KOPT-K1 (cell line): Measurements from ENCODE around the gene KLK14.

Source experiments
- H3K27ac ChIP-seq: fragments of 200-600 bp; sonication (generic); 2 replicates; pipeline ENCODE4 v1.5.1; 2016; ENCODE audit warnings: antibody characterized with exemption, mild to moderate bottlenecking, low read depth, low read length; ENCODE audit not compliant: poor library complexity, severe bottlenecking
- H3K36me3 ChIP-seq: fragments of 200-600 bp; sonication (generic); 2 replicates; pipeline ENCODE4 v1.5.1; 2017; ENCODE audit warnings: antibody characterized with exemption, mild to moderate bottlenecking, low read length, moderate library complexity; ENCODE audit not compliant: insufficient read depth
- H3K9me3 ChIP-seq: fragments of 200-600 bp; sonication (generic); 2 replicates; pipeline ENCODE4 v1.5.1; 2017; ENCODE audit warnings: antibody characterized with exemption, low read length, mild to moderate bottlenecking; ENCODE audit not compliant: insufficient read depth, poor library complexity, severe bottlenecking

KLK14 gene

DNA sequence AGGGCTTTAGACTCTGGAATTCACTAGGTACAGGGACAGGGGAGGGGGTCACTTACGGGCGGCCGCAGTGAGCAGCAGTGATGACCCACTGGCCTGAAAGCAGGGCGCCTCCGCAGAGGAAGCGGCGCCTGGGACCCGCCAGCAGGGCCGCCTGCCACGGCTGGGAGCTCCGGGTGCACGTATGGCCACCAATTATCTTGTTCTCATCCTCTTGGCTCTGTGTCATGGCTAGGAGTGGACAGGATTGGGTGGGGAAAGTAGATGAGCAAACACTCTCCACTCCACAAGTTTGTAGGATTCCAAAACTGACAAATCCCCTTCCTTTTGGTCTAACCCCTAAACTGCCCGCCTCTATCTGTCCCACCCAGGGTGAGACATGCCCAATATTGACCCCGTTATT, 1.2 kb downstream of the KLK14 start:
- H3K36me3 ChIP-seq = no peaks in the 10 kb centered on the region
- no peak overlapping the region for H3K27ac ChIP-seq
- H3K9me3 ChIP-seq = no peaks in the 10 kb centered on the region

DNA sequence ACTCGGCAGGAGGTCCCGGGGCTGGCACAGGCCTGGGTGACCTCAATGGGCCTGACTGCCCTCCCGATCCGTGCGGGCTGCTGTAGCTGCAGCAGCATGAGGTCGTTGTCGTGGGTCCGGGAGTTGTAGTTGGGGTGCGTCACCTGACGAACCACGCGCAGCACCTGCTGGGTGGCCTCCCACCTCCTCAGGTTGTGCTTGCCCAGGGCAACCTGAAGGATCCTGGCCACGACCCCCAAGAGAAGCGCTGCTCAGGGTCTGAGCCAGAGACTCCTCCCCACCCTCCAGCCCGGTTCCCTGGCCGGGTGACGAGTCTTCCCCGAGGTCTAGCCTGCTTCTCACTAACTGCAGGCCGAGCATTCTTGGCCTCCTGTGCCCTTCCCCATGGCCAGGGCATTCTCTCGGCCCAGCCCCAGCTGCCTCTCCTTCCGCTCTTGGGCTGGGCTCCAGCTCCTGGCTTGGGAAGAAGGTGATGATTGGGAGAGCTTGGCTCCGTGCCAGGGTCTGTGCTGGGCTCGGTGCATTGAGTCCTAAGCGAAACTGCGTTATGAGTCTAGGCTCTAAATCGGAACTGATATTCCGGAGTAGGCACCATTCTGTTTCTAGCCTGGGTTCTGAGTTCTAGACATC, 3.1 kb downstream of the KLK14 start:
- Histone ChIP-seq H3K27ac (no peak overlapping the region), H3K36me3 (no peaks in the 10 kb centered on the region), H3K9me3 (no peaks in the 10 kb centered on the region)

DNA sequence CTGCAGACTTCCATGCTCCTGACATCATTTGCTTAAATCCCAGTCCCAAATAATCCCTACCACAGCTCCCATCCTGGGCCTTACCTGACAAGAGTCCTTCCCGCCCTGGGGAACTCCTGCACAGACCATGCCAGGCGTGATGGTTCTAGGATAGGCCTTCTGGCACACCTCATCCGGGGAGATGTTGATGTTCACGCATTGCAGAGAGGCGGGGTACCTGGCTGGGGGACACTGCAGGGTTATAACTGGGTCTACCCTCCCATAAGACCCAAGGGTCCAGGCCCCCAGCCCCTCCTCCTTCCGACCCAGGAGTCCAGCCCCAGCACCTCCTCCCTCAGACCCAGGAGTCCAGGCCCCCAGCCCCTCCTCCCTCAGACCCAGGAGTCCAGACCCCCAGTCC, 4.0 kb downstream of the KLK14 start:
- H3K36me3 ChIP-seq = no peaks in the 10 kb centered on the region
- H3K9me3 ChIP-seq = peaks cover 7% of the 10 kb centered on the region
- H3K27ac ChIP-seq = no peak overlapping the region

DNA sequence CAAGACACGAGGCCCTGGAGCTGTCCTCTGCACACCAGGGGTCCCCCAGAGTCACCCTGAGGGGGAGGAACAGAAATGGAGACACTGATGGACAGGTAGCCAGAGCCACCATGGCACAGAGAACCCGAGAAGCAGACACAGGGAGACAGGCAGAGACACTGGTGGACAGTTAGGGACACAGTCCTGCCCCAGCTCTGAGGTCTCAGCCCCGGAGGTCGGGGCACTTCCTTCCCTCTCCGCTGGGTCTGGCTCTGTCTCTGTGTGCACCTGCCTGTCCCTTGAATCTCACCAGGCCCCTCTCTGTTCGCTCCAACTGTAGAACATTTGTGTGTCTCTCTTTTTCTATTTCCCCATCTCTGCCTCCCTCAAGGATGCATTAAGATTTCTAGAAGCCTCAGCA, 4.6 kb downstream of the KLK14 start:
- Histone ChIP-seq H3K36me3 (no peaks in the 10 kb centered on the region), H3K27ac (no peak overlapping the region), H3K9me3 (peaks cover 13% of the 10 kb centered on the region)

DNA sequence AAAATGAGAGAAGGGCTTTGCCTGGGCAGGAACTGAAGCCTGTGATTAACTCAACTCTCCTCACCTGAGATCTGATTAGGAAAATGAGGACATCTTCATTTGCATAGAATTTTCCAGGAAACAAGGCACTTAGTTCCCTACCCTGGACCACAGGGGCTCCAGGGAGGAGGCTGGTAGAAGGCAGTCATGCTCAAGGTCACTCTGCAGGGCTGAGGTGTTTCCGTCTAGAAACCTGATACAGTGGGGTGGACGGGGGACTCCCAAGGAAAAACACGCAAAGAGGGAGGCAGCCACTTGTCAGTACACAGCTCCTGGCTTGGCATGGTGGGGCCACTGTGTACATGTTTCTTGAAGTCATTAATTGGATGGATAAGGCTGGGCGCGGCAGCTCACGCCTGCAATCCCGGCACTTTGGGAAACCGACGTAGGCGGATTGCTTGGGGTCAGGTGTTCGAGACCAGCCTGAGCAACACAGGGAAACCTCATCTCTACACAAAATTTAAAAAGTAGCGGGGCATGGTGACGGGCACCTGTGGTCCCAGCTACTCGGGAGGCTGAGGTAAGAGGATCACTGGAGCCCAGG, 6.0 kb downstream of the KLK14 start:
- H3K9me3 ChIP-seq = peaks cover 20% of the 10 kb centered on the region
- no peak overlapping the region for H3K27ac ChIP-seq
- no peaks in the 10 kb centered on the region for H3K36me3 ChIP-seq

DNA sequence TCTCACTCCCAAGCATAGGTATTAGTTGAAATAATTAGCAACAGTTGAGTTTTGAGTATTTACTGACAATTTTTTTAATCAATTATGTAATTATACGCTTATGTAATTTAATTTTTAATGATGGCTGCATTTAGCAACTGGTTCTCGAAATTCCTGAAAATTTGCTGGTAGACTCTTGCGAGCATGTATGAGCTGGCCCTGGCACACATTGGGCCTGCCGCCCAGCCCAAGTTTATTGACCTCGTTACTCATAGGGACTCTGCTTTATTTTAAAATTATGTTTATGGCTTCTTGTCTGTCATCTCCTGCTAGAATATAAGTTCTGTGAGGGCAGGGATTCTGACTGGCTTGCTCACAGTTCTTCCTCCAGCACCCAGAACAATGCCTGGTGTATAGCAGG, 6.7 kb downstream of the KLK14 start:
- Histone ChIP-seq H3K36me3 (no peaks in the 10 kb centered on the region), H3K27ac (no peak overlapping the region), H3K9me3 (peaks cover 20% of the 10 kb centered on the region)

DNA sequence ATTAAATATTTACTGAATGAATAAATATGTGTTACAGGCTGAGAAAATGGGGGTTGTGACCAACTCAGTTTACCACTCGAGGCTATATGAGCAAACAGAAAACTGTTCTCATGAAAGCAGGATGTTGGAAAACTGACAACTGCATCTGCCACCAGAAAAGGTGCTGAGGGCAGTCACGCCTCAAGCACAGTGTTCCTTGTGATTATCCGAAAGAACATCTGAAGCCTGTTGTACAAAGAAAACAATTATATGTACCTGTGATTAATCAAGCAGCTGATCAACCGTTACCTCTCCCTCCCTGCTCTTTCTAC, 11.6 kb downstream of the KLK14 start:
- H3K36me3 ChIP-seq = no peaks in the 10 kb centered on the region
- no peak overlapping the region for H3K27ac ChIP-seq
- peaks cover 20% of the 10 kb centered on the region for H3K9me3 ChIP-seq

DNA sequence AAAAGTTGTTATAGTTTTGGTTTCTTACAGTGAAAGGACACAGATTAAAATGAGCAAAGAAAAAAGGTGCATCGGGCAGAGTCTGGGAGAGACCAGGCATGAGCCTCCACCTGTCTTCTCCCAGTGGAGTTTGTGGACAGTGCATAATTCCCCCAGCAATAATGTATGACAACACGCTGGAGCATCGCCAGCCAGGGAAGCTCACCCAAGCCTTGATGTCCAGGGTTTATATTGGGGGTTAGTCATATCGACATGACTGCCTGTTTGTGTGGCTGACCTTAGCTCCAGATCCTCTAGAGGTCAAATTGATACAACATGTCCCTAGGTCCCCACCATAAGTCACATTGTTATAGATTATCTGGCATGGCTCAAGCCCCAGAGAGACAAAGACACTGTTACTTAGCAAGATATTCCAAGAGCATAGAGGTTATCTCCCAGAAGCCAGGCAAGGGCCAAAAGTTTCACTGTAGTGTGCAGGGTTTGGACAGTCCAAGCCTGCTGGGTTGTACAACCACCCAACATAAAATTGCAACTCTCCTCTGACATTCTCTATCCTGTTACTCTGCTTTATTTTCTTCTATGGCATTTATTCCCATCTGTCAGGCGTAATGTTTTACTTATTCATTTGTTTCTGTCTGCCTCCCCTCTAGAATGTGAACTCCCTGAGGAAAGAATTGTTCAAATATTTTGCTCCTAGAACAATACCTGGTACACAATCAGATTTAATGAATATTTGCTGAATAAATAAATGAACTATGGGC, 12.2 kb downstream of the KLK14 start:
- Histone ChIP-seq H3K27ac (no peak overlapping the region), H3K36me3 (no peaks in the 10 kb centered on the region), H3K9me3 (peaks cover 20% of the 10 kb centered on the region)

DNA sequence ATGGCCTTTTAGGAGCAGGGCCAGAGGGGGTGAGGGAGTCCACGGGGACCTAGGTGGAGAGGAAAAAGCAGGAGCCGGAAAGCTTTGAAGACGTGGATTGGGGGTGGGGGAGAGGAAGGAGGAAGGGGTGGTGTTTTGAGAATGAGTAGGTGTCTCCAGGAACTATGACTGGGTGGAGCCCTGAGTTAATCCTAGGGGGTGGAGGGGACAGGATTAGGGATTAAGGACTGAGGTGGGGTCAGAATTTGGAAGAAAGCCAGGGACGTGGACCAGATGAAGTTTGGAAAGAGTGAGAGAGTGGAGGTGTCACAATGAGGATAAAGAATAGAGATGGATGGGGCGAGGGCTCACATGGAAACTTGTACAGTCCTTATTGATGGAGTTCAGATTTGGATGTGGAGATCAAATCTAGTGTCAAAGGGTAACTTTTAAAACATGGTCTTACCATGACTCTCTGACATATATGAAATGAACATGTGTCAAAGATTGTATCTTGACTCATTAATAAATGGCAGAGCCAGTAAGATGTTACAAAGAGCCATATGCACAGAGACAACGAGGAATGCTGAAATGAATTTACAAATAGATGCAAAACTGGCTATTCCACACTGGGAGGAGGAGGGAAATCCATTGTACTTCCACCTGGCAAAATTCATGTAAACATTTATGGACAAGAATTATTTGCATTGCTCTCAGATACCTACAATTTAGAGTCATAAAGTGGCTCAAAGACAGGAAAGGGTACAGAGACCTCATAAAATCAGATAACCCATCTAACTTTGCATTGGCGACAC, 16.1 kb downstream of the KLK14 start:
- H3K9me3 ChIP-seq = no peaks in the 10 kb centered on the region

DNA sequence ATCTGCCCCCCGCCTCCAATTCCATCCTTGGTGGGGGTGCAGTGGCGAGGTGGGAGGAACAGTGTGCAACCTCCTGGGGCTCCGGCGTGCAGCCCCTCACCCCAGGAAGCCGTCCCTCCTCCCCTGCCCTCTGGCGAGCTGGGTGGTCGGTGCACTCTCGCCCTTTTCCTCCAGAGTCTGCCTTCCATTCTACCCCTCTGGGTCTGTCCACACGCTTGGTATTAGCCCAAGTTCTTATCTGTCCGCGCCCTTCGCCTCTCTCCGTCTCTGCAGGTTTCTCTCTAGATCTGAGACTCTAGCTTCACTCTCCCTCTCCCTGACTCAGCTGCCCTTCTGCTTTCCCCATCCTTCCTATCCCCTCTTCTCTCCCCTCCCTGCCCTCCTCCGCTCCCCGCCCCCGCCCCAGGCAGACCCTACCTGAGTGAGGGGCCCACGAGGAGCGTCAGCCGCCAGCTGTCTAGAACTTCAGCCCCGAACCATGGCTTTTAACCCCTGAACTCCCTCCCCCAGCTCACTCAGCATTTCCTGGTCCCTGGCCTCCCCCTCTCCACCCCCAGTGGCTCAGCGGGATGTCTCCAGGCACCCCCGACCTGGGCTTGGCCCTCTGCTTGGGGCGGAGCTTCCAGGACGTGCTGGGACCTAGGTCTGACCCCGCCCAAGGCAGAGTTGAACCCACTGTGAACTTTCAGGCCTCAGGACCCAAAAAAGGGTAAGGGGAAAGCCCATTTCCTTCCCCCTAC, 17.3 kb downstream of the KLK14 start:
- Histone ChIP-seq H3K27ac (no peak overlapping the region), H3K9me3 (no peaks in the 10 kb centered on the region), H3K36me3 (no peaks in the 10 kb centered on the region)

More for the DNA sequence above, 16.1 kb downstream of the KLK14 start:
- Histone ChIP-seq H3K36me3 (no peaks in the 10 kb centered on the region), H3K27ac (no peak overlapping the region)

DNA sequence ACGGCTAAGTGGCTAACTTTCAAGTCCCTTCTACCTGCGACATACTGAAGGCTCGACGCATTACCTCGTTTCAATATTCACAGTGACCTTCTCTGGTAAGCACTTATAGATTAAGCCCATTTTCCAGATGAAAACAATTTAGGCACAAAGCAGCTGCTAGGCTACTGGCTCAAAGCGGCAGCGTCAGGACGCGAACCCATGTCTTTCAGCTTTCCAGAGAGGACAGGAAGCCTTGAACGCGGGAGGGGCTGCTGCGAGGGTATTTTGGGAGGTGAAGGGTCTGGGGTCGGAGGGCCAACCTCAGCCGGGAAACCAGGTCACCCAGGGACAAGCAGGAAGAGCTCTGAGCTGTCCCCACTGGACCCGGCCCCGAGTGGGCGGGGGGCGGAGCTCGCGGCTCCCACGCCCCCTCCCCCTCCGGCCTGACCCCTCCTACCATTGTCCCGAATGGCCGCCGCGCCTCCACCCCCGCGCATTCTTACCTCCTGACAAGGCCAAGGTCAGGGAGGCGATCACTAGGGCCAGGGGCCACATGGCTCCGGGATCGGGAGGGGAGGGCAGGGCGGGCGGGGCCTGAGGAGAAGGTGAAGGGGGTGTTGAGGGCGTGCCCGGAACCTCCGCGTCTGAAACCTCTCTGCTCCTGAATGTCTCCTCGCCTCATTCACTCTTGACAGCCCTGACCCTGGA, 18.0 kb downstream of the KLK14 start, which contains the start of gene KLK13:
Gene KLK13, minus strand, starts transcription at position 559 of the 687 bp plus-strand sequence. Its CDS starts 25 bp downstream, at position 534.
- Histone ChIP-seq H3K9me3 (no peaks in the 10 kb centered on the region), H3K36me3 (no peaks in the 10 kb centered on the region), H3K27ac (no peak within 1 kb of the TSS)

DNA sequence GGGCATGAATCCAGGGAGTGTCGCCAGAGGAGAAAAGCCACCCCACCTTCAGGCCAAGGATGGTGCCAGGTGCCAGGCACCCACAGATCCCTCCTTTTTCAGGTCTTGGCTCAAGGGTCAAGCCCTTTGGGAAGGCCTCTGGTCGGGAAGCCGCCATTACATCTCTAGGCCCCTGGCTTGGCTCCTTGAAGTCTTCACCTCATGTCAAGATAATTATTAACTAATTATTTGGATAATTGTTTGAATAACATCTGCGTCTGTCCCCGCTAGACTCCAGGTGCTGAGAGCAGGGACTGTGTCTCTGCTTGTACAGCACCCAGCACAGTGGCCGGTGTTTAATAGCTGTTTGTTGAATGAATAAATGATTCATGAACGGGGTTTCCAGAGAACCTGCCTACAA, 19.0 kb downstream of the KLK14 start:
- Histone ChIP-seq H3K9me3 (no peaks in the 10 kb centered on the region), H3K36me3 (no peaks in the 10 kb centered on the region), H3K27ac (no peak overlapping the region)

DNA sequence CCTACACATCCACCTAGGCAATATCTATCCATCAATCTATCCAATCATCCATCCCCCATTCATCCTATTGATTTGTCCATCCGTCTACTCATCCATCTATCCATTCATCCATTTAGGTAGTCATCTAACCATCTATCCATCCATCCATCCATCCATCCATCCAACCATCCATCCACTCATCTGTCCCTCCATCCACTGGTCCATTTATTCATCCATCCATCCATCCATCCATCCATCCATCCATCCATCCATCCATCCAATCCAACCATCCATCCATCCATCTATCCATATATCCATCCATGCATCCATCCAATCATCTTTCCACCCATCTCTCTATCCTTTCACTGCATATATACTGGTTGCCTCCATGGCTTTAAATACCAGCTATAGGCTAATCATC, 21.7 kb downstream of the KLK14 start:
- Histone ChIP-seq H3K27ac (no peak overlapping the region), H3K36me3 (no peaks in the 10 kb centered on the region), H3K9me3 (no peaks in the 10 kb centered on the region)

DNA sequence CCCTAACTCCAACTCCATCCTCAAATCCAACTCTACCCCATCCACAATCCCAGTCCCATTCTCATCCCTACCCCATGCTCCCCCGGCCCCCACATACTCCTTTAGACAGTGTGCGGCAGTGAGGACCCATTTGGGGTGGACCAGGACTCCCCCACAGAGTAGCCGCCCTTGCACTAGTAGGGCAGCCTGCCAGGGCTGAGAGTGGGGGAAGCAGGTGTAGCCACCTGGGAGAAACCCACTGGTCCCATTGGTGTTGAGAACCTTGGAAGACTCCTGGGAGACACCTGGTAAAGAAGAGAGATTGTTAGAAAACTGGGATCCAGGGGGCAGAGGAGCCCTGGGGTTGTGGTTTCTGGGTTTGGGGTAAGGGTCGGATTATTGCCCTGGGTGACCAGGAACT, 22.4 kb downstream of the KLK14 start:
- Histone ChIP-seq H3K9me3 (no peaks in the 10 kb centered on the region), H3K27ac (no peak overlapping the region), H3K36me3 (no peaks in the 10 kb centered on the region)
